Peyer's patch (tissue), 4 donors: ENCODE measurements around the gene HS2ST1.

Experiments
- CTCF ChIP-seq, 6 experiments: fragments of 450-650 bp in 4 of 6; fragments of 200-600 bp in 2 of 6; sonication (generic) in 1 of 6; IDR thresholded peaks; one replicate each; pipeline ENCODE4 v1.5.1; 2017 to 2019; ENCODE audit warnings: antibody characterized with exemption in 6 of 6, mild to moderate bottlenecking in 3 of 6, moderate library complexity in 1 of 6
- POLR2A ChIP-seq, 2 donors: fragments of 450-650 bp; IDR thresholded peaks; one replicate each; pipeline ENCODE4 v1.5.1; 2017; ENCODE audit warnings: antibody characterized with exemption in 2 of 2, mild to moderate bottlenecking in 2 of 2, moderate library complexity in 2 of 2

GRCh38 chr1:86913399-86913895 is 988 bp upstream of the HS2ST1 start:
- no peak for TF ChIP-seq CTCF (IDR thresholded peaks at IDR 0.05)
- no peak for TF ChIP-seq POLR2A (IDR thresholded peaks at IDR 0.05)
